SH-SY5Y (cell line): Measurements from ENCODE around the gene IPCEF1.

Experiments used
- GATA2 ChIP-seq: IDR thresholded peaks from 2 replicates; pipeline ENCODE4 v1.6.1; 2011; ENCODE audit warnings: mild to moderate bottlenecking, low read depth, low read length
- GATA3 ChIP-seq: IDR thresholded peaks from 2 replicates; pipeline ENCODE4 v1.6.1; 2011; ENCODE audit warnings: low read depth, mild to moderate bottlenecking, low read length, moderate library complexity

The IPCEF1 gene

DNA sequence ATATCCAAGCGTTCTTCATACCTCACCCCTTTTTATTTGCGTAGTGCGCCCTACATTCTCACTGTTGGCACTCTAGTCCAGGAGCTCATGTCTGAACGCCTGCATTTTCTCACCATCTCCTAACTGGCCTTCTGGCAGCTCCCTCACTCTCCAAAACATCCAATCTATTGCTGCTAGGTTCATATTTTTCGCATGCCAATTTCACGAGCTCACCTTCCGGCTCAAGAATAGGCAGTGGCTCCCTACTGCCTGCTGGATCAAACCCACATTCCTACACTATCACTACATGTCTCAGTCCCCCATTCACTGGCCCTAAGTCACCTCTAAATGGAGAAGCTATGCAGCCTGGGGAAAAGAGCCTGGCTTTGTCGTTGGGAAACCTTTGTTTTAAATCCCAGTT, 115.0 kb downstream of the IPCEF1 start:
- TF ChIP-seq GATA3 (no peak), GATA2 (no peak)

DNA sequence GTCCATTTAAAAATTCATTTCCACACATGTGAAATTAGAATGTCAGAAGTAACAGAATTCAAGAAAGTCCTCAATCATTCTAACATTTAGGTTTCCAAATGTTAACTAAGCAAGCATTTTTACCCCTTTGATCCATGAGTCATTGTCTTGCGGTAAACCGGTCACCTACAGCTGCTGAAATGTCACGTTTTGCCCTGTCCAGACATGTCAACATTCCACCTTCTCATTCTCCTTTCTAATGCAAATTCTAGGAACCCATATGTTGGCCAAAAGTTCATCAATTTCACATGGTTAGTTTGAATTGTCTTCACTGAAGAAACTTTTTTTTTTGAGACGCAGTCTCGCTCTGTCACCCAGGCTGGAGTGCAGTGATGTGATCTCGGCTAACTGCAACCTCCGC, 117.2 kb downstream of the IPCEF1 start:
- no peak for TF ChIP-seq GATA2
- TF ChIP-seq GATA3, result no peak

DNA sequence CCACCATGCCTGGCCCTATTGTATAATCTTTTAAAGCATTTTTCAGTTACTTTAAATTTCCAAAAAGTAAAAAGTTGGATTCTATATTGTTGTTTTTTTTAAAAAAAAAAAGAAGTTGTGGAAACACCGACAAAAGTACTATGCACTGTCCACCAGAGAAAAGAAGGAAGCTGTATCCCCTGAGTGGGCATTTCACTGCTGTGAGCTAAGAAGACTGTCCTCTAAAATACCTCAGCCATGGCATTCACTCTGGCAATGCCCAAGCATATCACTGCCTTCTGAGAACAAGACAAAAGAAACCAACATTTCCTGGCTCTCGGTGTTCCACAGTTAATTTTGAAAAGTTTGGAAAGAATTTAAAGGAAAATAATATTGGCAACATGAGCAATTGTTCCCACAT, 117.8 kb downstream of the IPCEF1 start:
- TF ChIP-seq GATA2 (no peak), GATA3 (no peak)

DNA sequence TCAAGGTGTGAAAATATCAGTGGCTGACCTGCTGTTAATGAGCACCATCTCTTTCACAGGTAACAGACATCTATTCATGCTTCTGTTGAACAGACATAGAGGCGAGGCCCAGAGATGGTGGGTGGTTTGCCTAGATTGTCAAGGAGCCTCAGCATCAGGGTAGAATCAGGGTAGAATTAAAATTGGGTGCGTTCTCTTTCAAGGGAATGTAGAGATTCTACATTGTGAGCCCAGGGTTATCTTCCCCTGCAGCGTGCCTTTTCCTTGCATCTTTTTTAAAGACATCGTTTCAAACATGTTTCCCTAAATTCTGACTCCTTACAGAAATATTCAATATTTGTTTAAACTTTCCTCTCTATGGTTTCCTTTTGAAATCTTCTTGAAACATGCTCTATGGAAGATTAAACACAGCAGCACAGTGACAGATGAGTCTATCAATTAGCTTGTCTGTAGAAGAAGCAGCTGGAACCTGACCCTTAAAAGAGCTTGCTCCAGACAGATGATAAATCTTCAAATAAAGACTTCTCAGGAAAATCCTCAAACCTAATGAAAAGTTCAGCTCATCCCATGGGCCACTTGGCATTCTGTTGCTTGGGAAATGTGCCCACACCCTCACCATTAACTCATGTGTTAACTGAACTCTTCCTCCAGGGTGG, 119.8 kb downstream of the IPCEF1 start:
- TF ChIP-seq GATA3, result no peak
- TF ChIP-seq GATA2, result no peak

DNA sequence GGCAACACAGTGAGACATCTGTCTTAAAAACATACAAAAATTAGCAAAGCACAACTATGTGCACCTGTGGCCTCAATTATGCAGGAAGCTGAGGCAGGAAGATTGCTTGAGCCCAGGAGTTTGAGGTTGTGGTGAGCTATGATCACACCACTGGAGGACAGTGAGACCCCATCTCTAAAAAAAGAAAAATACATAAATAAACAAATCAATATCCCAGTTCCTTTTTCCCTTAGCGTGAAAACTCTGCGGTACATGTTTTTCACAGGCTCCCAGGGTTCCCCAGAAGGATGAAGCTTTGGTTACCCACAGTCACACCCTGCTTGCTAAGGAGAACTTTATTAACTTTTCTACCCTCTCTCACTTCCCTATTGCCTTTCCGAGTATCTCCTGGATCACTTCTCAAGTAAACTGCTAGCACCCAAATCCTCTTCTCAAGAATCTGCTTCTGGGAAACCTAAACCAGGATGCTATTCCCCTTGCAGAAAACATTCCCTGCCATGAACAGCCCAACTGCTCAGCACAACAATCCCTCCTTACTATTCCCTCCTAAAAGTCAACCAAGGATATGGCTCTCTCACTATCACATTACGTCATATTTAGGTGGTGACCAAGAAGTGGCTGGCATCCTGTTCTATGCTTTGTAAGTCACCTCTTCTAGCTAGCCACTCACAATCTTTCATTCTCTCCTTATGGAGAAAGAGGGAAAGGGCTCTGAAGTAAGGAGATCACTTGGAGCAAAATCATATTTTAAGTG, 122.4 kb downstream of the IPCEF1 start:
- TF ChIP-seq GATA3 (no peak), GATA2 (no peak)

DNA sequence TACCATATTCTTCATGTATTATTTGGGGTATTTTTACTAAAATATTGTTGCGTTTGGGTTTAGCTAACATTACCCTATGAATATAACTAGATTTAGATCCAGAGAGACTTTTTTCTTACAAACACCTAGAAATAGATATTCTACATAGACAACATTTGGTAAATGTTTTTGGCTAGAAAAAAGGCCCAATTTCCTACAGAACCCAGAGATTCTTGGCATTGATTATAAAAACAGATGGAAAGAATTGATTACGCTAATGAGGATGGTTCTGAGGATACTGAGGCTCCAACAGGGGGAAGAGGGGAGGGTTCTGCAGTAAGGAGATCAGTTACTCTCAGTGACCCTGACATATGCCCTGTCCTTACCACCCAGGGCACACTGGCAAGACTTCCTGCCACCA, 123.2 kb downstream of the IPCEF1 start:
- no peak for TF ChIP-seq GATA2
- no peak for TF ChIP-seq GATA3

DNA sequence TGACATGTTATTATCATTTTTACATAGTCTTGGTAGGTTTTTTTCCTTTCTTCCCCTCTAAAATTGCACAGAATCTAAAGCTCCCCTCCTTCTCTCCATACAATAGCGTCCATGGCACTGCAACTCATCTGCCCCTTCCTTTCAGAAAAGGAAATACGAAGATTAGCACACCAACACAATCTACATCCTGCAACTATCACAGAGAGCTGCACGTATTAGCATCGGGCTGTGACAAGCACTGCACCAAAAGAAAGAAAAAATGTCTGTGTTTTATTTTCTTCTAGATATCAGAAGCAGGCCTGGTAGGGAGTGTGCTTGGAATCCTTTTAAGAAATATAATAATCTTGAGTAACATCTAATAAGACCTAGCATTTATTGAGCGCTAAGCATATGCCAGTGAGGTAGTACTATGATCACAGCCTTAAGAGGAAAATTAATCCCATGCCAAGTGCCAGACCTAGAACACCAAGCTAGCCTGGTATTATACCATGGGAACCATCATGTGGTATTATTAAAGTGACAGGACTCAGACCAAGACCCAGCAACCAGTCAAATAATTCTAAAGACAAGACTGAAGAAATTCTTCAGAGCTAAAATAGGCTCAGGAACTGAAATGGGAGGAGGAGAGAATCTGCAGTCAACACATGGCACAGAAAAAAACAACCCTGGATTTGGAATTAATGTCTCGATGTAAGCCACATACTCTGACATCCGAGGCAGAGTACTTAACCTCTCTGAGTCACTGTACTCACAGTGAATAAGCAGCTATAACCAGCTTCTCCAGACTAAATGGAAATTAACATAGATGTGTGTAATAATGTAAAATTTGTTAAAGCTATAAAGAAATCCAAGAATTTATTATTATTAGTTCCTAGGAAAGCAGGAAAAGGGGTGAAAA, 124.3 kb downstream of the IPCEF1 start:
- TF ChIP-seq GATA3 (no peak), GATA2 (no peak)

DNA sequence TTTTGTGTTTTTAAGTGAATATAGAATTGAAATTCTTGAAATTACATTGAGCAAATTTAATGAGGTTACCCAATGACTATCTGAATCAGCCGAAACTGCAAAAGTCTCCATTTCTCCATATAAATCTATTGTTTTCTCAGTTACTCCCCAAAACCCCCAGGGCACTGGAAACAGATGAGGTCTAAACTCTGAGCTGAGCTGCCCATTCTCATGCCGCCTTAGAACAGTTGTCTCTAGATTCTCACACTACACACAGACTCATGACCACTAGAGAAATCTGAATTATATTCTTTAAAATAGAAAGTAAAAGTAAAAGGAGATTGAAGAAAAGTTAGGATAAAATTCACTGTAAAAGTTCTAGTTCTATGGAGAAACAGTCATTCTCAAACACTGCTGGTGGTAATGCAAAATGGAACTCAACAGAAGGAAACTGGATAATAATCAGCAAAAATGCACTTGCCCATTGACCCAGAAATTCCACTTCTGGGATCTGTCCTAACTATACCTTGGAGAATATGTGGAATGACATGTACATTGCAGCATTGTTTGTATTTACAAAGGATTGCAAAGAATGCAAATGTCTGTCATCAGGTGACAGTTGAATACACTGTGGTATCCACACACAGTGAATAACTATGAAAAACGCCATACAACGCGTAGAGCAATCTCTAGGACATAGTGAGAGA, 125.5 kb downstream of the IPCEF1 start:
- no peak for TF ChIP-seq GATA2
- TF ChIP-seq GATA3, result no peak

DNA sequence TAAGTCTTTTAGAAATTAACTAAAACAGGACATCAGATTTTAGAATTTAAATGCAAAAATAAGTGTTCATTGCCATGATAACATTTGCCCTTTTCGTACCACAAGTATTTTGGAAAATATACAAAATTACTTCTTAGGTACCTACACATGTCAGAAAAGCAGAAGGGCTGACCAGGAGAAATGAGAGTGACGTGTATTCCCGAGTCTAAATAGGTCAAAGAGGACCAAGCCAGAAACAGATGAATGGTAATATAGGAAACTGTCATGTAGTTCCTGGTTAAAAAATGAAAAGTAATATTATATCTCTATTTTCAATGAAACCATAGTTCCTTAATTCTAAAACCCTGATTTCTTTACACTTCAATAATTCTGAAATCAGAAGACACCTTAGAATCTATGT, 126.2 kb downstream of the IPCEF1 start:
- TF ChIP-seq GATA2 (no peak), GATA3 (no peak)

DNA sequence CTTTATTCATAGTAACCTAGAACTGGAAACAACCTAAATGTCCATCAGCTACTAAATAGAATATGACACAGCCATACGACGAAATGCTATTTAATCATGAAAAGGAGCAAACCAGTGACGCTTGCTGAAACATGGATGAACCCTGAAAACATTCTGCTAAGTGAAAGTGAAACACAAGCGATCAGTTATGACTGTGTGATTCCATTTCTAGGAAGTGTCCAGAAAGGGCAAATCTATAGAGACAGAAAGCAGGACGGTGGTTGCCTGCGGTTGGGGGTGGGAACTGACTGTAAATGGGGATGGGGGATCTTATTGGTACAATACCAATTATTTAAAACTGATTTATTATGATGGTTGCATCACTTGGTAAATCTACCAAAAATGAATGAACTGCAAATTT, 126.8 kb downstream of the IPCEF1 start:
- TF ChIP-seq GATA2, result no peak
- no peak for TF ChIP-seq GATA3

DNA sequence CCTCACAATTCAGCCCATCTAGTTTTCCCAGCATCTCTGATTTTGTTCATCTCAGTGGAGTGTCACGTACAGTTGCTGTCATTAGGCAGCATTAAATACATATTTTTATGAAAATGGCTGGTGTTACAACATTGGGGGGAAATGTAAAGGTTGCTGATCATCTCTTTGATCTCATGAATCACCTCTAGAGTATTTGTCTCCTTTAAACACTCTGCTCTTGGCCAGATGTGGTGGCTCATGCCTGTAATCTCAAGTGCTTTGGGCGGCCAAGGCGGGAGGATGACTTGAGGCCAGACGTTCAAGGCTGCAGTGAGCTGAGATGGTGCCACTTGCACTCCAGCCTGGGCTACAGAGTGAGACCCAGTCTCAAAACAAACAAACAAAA, 128.1 kb downstream of the IPCEF1 start:
- no peak for TF ChIP-seq GATA3

DNA sequence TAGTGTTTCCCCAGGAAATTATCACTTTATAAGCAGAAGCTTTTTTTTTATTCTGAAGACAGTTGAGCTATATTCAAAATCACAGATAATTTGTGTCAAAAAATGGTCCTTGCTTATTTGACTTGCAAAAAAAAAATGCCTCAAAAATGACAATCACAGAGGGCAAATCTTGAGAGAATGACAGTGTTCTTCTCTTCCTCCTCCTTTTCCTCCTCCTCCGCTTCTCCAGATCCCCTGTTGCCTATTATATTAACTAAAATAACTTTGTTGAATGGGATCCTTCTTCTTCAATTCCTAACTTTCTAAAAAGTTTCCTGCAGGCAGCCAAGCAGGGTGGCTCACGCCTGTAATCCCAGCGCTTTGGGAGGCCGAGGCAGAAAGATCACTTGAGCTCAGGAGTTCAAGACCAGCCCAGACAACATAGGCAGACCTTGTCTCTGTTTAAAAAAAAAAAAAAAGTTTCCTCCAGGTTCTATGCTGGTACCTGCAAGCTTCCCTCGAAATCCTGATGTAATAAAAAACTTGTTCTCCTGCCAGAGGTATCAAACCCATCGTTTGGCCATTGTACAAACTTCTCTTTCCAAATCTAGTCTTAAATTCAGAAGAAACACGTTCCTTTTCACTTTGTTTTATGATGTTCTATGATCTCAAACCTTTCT, 128.6 kb downstream of the IPCEF1 start:
- TF ChIP-seq GATA2 (no peak), GATA3 (no peak)

DNA sequence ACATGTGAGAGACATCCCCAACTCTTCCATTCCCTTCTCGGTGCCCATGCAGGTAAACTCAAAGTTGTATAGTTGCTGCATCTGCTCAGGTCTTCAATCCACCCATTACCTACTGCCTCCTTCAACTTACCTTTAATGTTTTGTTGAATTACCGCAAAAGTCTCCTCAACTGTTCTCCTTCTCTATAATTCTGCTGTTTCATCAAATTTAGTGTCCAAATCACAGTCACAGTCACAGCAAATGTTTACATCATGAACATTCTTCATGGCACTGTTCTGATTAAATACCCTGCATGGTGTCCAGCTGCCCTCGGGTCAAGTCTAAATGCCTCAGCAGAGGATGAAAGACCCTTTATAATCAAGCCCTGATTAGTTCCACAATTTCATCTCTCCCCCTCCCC, 130.1 kb downstream of the IPCEF1 start:
- no peak for TF ChIP-seq GATA3
- no peak for TF ChIP-seq GATA2

DNA sequence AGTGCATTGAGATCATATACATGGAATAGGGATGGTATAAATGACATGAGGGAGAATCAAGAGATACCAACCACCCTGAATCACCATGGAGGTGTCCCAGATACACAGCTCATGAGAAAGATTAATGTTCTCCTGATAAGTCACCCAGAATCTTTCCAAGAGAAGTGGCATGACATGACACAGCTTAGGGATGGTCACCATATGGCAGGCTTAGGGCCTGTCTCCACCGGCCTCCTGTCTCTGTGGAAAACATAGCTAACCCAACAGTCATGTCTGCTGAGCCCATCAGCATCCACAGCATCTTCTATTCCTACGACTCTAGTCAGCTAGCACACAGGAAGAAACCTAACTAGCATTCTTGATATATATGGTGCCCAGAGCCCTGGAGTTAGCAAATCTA, 133.3 kb downstream of the IPCEF1 start:
- TF ChIP-seq GATA3 (no peak), GATA2 (no peak)
